Measurements from ENCODE around the gene CTNND1. TPM values are rescaled to one million over a fixed set of nuclear protein-coding genes. Genes with fewer than 3 reads are reported as not detected.
"Not testable (repeated sequence)": the region's sequence is repeated elsewhere in the genome, so short reads cannot be mapped to it uniquely, and the experiment has no call there.

CTNND1 gene
- 131 and 227 TPM in 2 replicates for total RNA-seq

GRCh38 chr11:57761301-57762234 is at the start of gene CTNND1:
CTNND1 (plus strand) TSS chr11:57761802; CDS start chr11:57791479, 29,677 bp downstream.
- DNase-seq (ENCODE audit: low read depth) (peak; percentile 96), FAIRE-seq (no peak)
- Histone ChIP-seq H3K4me3 (ENCODE audit: low read depth, low read length) (peak within 1 kb of the TSS; percentile 83), H3K36me3 (ENCODE audit: control insufficient read depth, insufficient read depth, low read length) (no peaks in the 10 kb centered on the region), H3K27me3 (ENCODE audit: control insufficient read depth, insufficient read depth, low read length) (no peaks in the 10 kb centered on the region)
- TF ChIP-seq CTCF (IDR thresholded peaks at IDR 0.05; ENCODE audit: insufficient read depth, low read length, severe bottlenecking), result no peak

DNA sequence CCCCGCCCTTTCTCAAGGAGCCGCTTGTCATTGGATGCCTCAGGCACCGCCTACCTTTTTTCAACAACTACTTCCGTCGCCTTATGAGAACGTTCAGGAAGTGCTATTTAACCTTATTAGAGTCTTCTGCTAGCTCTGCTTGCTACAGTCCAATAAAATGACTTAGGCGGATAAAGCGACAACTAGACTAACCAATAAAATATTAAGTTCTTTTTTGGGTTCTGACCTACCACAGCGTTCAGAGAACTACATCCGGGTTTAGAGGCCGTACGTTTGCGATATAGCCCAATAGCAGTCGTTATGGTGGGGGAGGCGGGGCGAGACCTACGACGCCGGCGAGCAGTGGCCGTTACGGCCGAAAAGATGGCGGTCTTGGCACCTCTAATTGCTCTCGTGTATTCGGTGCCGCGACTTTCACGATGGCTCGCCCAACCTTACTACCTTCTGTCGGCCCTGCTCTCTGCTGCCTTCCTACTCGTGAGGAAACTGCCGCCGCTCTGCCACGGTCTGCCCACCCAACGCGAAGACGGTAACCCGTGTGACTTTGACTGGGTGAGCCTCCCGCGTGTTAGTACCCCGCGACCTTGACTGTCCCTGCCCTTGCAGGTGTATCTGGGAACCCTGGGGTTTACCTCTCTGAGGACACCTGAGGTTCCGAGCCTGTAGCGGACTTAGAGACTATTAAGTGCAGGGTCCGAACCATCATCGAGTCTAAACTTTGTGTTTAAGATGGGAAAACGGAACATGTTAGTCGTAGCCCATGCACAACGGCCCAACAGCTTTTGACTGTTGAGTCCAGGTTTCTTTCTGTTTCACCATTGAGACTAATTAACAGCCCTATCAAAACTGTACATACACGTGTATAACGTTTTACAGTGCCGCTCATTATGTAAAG is 49.1 kb upstream of the CTNND1 start, which contains the start of gene TMX2:
TMX2 (plus strand) TSS at position 338 of the 895 bp plus-strand sequence; CDS start at position 364, 26 bp downstream.
- Histone ChIP-seq H3K36me3 (ENCODE audit: control insufficient read depth, insufficient read depth, low read length) (no peaks in the 10 kb centered on the region), H3K4me3 (ENCODE audit: low read depth, low read length) (peak within 1 kb of the TSS; percentile 63), H3K27me3 (ENCODE audit: control insufficient read depth, insufficient read depth, low read length) (no peaks in the 10 kb centered on the region)
- FAIRE-seq (no peak), DNase-seq (ENCODE audit: low read depth) (peak; percentile 99)
- TF ChIP-seq CTCF (IDR thresholded peaks at IDR 0.05; ENCODE audit: insufficient read depth, low read length, severe bottlenecking), result no peak

DNA sequence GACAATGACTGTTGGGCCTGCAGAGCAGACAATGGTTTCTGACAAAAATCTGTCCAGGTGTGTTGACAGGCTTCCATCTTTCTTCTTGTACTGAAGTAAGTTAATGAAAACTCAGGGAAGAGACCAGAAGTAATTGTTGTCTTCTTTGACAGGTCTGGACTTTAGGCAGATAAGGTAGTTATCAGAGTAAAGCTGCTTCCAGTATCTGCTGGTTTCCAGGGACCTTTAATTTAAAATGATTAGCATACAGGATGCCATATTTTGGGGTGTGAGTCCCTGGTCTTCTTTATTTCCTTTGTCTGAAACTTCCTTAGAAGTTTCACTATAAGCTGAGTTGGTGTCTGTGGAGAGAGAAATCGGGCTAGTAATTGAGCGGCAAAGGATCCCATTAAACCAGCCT is 47.8 kb upstream of the CTNND1 start:
- TF ChIP-seq CTCF (IDR thresholded peaks at IDR 0.05; ENCODE audit: insufficient read depth, low read length, severe bottlenecking), result no peak
- FAIRE-seq, result no peak
- no peak for DNase-seq (ENCODE audit: low read depth)
- H3K36me3 ChIP-seq (ENCODE audit: control insufficient read depth, insufficient read depth, low read length), result peaks cover 3% of the 10 kb centered on the region
- peak overlapping the region; percentile 61 for H3K4me3 ChIP-seq (ENCODE audit: low read depth, low read length)
- no peaks in the 10 kb centered on the region for H3K27me3 ChIP-seq (ENCODE audit: control insufficient read depth, insufficient read depth, low read length)

DNA sequence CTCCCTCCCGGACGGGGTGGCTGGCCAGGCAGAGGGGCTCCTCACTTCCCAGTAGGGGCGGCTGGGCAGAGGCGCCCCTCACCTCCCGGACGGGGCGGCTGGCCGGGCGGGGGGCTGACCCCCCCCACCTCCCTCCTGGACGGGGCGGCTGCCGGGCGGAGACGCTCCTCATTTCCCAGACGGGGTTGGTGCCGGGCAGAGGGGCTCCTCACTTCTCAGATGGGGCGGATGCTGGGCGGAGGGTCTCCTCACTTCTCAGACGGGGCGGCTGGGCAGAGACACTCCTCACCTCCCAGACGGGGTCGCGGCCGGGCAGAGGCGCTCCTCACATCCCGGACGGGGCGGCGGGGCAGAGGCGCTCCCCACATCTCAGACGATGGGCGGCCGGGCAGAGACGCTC is 44.9 kb upstream of the CTNND1 start:
- not testable (repeated sequence) for H3K4me3 ChIP-seq (ENCODE audit: low read depth, low read length); H3K36me3 ChIP-seq (ENCODE audit: control insufficient read depth, insufficient read depth, low read length); DNase-seq (ENCODE audit: low read depth); H3K27me3 ChIP-seq (ENCODE audit: control insufficient read depth, insufficient read depth, low read length); FAIRE-seq

GRCh38 chr11:57727185-57727584 is 34.4 kb upstream of the CTNND1 start:
- no peaks in the 10 kb centered on the region for H3K27me3 ChIP-seq (ENCODE audit: control insufficient read depth, insufficient read depth, low read length)
- FAIRE-seq (no peak), DNase-seq (ENCODE audit: low read depth) (peak; percentile 61)
- no peaks in the 10 kb centered on the region for H3K36me3 ChIP-seq (ENCODE audit: control insufficient read depth, insufficient read depth, low read length)
- no peak overlapping the region for H3K4me3 ChIP-seq (ENCODE audit: low read depth, low read length)
- no peak for TF ChIP-seq CTCF (IDR thresholded peaks at IDR 0.05; ENCODE audit: insufficient read depth, low read length, severe bottlenecking)

GRCh38 chr11:57728829-57729228 is 32.8 kb upstream of the CTNND1 start:
- Histone ChIP-seq H3K4me3 (ENCODE audit: low read depth, low read length) (no peak overlapping the region), H3K36me3 (ENCODE audit: control insufficient read depth, insufficient read depth, low read length) (no peaks in the 10 kb centered on the region), H3K27me3 (ENCODE audit: control insufficient read depth, insufficient read depth, low read length) (no peaks in the 10 kb centered on the region)
- DNase-seq (ENCODE audit: low read depth) (no peak), FAIRE-seq (no peak)
- no peak for TF ChIP-seq CTCF (IDR thresholded peaks at IDR 0.05; ENCODE audit: insufficient read depth, low read length, severe bottlenecking)

Measured in bronchial epithelial cell (primary cell).